ENCODE results near the gene DDOST. TPM values are rescaled to one million over a fixed set of nuclear protein-coding genes. Genes with fewer than 3 reads are reported as not detected.

The DDOST gene
- total RNA-seq, 1 donor from 2014 or later: 146 TPM

DNA sequence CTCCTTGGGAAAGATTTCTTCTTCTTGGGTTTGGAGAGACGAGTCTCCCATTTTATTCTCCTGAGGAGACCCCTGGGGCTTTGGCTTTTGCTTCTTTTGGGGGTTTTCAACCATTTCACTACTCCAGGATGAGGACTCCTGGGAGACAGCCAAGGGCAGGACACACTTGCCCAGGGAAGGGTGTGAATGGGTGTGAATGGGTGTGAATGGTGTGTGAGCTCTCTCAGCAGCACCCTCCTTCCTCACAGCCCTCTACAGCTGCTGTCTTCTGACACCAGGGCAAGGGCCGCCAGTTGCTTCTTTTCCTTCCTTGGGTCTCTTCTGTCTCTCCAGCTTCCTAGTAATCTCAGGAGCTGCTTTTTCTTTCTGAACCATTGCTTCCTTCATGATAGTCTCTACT lies 32.5 kb upstream of the DDOST start:
- Histone ChIP-seq H3K4me1 (ENCODE audit: control insufficient read depth in 3 of 3, insufficient read depth in 3 of 3, low read length in 3 of 3) (peaks cover 9 to 14% (median 11%) of the 10 kb centered on the region in 3 donors), H3K36me3 (ENCODE audit: control insufficient read depth in 3 of 3, insufficient read depth in 3 of 3, low read length in 3 of 3) (no peaks in the 10 kb centered on the region), H3K9ac (ENCODE audit: low read depth in 1 of 3, low read length in 3 of 3) (no peak overlapping the region), H3K27me3 (ENCODE audit: control insufficient read depth in 3 of 3, insufficient read depth in 3 of 3, low read length in 3 of 3) (no peaks in the 10 kb centered on the region), H3K9me3 (ENCODE audit: control insufficient read depth in 3 of 3, low read length in 3 of 3) (peaks cover 0 to 4% (median 0%) of the 10 kb centered on the region in 3 donors), H3K27ac (ENCODE audit: low read depth, low read length) (no peak overlapping the region), H3K4me3 (ENCODE audit: low read length in 3 of 3) (no peak overlapping the region)

DNA sequence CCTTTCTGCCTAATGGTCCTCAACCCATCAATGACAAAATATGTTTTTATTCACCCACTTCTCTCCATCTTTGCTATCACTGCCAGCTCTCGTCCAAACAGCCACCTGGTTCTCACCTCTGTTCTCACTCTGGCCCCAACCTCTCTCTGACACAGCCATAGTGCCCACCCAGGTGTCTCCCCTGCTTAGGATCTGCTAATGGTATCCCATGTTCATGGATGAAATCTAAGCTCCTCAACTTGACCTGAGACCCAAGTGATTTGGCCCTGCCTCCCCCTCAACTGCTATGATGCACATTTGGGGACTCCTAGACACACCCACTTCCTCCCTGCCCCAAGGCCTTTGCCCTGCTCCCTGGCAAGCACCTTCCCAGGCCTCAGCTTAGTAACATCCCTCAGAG lies 30.7 kb upstream of the DDOST start:
- peaks cover 6 to 8% (median 6%) of the 10 kb centered on the region in 3 donors for H3K4me1 ChIP-seq (ENCODE audit: control insufficient read depth in 3 of 3, insufficient read depth in 3 of 3, low read length in 3 of 3)
- no peak overlapping the region for H3K9ac ChIP-seq (ENCODE audit: low read depth in 1 of 3, low read length in 3 of 3)

DNA sequence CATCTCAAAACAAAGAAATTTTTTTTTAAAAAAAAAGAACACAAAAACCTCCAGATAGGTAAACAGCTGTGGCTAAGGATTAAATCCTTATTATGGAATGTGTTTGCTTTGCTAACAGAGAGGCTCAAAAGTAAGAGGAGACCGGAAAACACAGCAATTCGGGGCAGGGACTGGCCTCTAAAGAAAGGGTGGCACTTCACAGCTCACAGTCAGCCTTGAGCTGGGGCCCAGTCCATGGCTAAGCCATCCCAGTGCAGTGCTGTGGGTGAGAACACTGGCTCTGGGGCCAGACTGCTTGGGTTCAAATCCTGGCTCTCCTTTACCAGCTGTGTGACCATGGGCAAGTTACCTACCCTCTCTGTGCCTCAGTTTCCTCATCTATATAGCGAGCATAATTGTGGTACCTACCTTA lies 28.5 kb upstream of the DDOST start:
- Histone ChIP-seq H3K27me3 (ENCODE audit: control insufficient read depth in 3 of 3, insufficient read depth in 3 of 3, low read length in 3 of 3) (no peaks in the 10 kb centered on the region), H3K4me3 (ENCODE audit: low read length in 3 of 3) (no peak overlapping the region), H3K36me3 (ENCODE audit: control insufficient read depth in 3 of 3, insufficient read depth in 3 of 3, low read length in 3 of 3) (no peaks in the 10 kb centered on the region), H3K27ac (ENCODE audit: low read depth, low read length) (no peak overlapping the region), H3K4me1 (ENCODE audit: control insufficient read depth in 3 of 3, insufficient read depth in 3 of 3, low read length in 3 of 3) (peaks cover 0 to 8% (median 0%) of the 10 kb centered on the region in 3 donors), H3K9me3 (ENCODE audit: control insufficient read depth in 3 of 3, low read length in 3 of 3) (peaks cover 0 to 4% (median 0%) of the 10 kb centered on the region in 3 donors), H3K9ac (ENCODE audit: low read depth in 1 of 3, low read length in 3 of 3) (no peak overlapping the region)

More for the DNA sequence above, 30.7 kb upstream of the DDOST start:
- Histone ChIP-seq H3K36me3 (ENCODE audit: control insufficient read depth in 3 of 3, insufficient read depth in 3 of 3, low read length in 3 of 3) (no peaks in the 10 kb centered on the region), H3K9me3 (ENCODE audit: control insufficient read depth in 3 of 3, low read length in 3 of 3) (peaks cover 0 to 4% (median 0%) of the 10 kb centered on the region in 3 donors), H3K27me3 (ENCODE audit: control insufficient read depth in 3 of 3, insufficient read depth in 3 of 3, low read length in 3 of 3) (no peaks in the 10 kb centered on the region), H3K27ac (ENCODE audit: low read depth, low read length) (no peak overlapping the region), H3K4me3 (ENCODE audit: low read length in 3 of 3) (no peak overlapping the region)

DNA sequence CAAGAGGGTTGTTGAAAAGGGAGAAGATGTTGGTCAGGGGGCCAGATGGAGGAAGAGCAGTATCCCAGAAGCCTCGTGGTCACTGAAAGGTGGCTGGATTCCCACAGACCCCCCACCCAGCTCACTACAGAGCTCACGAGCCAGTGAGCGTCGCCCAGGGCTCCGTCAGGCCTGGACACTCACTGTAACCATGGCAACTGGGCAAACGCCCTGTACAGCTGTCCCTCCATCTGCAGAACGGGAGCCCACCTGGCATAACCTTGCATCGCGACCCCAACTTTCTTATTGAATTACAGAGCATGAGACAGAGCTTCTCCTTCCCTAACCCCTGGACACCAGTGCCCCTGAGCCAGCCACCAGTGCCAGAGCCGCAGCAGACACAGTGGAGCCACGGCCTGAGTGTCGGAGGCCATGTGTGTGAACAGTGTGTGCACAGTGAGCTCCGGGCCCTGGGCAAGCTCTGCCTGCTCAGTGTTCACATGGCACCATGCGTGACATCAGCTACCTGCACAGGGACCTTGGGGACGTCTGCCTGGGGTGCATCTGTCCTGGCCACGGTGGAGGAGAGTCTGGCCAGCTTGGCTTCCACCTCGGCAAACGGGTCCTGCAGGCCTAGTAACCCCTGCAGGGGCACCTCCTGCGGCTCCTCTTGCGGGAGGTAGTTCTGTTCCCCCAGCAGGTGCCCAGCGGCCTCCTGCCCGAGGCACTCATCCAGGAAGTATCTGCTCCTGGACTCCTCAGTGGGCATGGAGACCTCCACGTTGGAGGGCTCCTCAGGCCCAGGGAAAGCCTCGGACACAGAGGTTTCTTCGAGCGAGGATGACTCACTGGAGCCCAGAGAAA lies 25.9 kb upstream of the DDOST start:
- Histone ChIP-seq H3K27me3 (ENCODE audit: control insufficient read depth in 3 of 3, insufficient read depth in 3 of 3, low read length in 3 of 3) (no peaks in the 10 kb centered on the region), H3K4me1 (ENCODE audit: control insufficient read depth in 3 of 3, insufficient read depth in 3 of 3, low read length in 3 of 3) (peaks cover 5 to 17% (median 11%) of the 10 kb centered on the region in 3 donors), H3K36me3 (ENCODE audit: control insufficient read depth in 3 of 3, insufficient read depth in 3 of 3, low read length in 3 of 3) (no peaks in the 10 kb centered on the region), H3K4me3 (ENCODE audit: low read length in 3 of 3) (no peak overlapping the region), H3K9ac (ENCODE audit: low read depth in 1 of 3, low read length in 3 of 3) (no peak overlapping the region), H3K9me3 (ENCODE audit: control insufficient read depth in 3 of 3, low read length in 3 of 3) (peaks cover 0 to 4% (median 0%) of the 10 kb centered on the region in 3 donors), H3K27ac (ENCODE audit: low read depth, low read length) (no peak overlapping the region)

DNA sequence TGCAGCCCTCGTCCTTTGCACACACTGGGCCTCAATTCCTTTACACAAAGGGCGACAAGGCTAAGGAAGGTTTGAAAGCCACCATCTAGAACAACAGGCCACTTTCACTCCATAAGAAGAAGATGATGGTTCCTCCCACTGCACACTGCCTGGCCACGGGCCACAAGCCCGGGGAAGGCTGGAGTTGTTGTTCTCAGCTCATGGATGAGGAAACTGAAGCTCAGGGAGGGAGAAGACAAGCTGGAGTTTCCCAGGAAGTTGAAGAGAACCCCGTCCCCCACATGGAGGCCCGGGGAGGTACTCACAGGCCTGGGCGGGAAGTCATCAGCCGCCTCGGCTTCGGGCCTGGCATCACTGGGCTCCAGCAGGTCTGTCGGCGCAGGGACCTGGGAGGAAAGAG lies 24.6 kb upstream of the DDOST start:
- Histone ChIP-seq H3K36me3 (ENCODE audit: control insufficient read depth in 3 of 3, insufficient read depth in 3 of 3, low read length in 3 of 3) (no peaks in the 10 kb centered on the region), H3K27me3 (ENCODE audit: control insufficient read depth in 3 of 3, insufficient read depth in 3 of 3, low read length in 3 of 3) (no peaks in the 10 kb centered on the region), H3K4me1 (ENCODE audit: control insufficient read depth in 3 of 3, insufficient read depth in 3 of 3, low read length in 3 of 3) (peaks cover 5 to 17% (median 11%) of the 10 kb centered on the region in 3 donors), H3K4me3 (ENCODE audit: low read length in 3 of 3) (no peak overlapping the region), H3K9me3 (ENCODE audit: control insufficient read depth in 3 of 3, low read length in 3 of 3) (no peaks in the 10 kb centered on the region), H3K27ac (ENCODE audit: low read depth, low read length) (peak overlapping the region; percentile 79), H3K9ac (ENCODE audit: low read depth in 1 of 3, low read length in 3 of 3) (no peak overlapping the region)

DNA sequence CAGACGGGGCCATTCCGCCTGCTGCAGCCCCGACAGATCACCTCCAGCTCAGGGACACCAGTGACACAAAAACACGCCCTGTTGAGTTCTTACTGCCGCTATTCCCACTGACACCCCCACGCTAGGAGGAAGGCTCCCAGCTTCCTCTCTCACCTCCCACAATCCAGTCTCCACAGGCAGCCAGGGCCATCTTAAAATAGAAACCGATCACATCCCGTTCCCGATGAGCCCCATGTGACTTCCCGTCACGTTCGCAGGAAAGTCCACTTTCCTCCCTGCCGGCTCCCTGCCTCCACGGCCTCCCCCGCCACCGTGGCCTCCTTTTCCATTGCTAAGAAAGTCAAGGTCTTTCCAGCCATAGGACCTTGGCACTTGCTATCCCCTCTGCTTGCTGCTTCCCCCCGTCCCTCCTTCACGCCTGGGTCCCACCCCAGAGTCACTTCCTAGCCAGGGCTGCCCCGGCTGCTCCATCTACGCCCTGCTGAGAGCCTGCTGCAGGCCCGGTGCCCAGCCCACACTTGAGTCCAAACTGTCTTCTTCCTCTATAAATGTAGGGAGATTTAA lies 24.0 kb upstream of the DDOST start:
- H3K27ac ChIP-seq (ENCODE audit: low read depth, low read length): peak overlapping the region; percentile 79
- H3K9ac ChIP-seq (ENCODE audit: low read depth in 1 of 3, low read length in 3 of 3): peak overlapping the region; percentile 57 to 72 (median 59)
- no peaks in the 10 kb centered on the region for H3K36me3 ChIP-seq (ENCODE audit: control insufficient read depth in 3 of 3, insufficient read depth in 3 of 3, low read length in 3 of 3)
- H3K4me1 ChIP-seq (ENCODE audit: control insufficient read depth in 3 of 3, insufficient read depth in 3 of 3, low read length in 3 of 3): peaks cover 5 to 17% (median 11%) of the 10 kb centered on the region in 3 donors
- H3K9me3 ChIP-seq (ENCODE audit: control insufficient read depth in 3 of 3, low read length in 3 of 3): no peaks in the 10 kb centered on the region
- no peaks in the 10 kb centered on the region for H3K27me3 ChIP-seq (ENCODE audit: control insufficient read depth in 3 of 3, insufficient read depth in 3 of 3, low read length in 3 of 3)
- peak overlapping the region; percentile 30 to 58 (median 46) for H3K4me3 ChIP-seq (ENCODE audit: low read length in 3 of 3)

DNA sequence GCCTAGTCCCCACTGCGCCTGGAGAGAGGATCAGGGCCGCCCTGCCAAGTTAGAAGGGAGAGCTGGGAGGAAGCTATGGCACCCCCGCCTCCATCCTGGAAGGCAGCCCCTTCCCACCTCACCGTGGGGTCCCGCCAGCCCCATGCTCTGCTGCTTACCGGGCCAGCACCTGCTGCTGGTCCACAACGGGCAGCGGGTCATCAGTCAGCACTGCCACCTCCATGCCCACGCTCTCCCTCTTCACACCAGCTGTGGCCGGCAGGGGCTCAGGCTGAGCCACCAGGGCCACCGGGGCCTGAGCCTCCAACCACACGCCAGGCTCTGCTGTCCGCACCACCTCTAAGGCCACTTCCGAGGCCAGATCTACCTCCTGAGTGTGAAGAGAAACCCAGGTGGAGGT lies 23.5 kb upstream of the DDOST start:
- Histone ChIP-seq H3K4me1 (ENCODE audit: control insufficient read depth in 3 of 3, insufficient read depth in 3 of 3, low read length in 3 of 3) (peaks cover 5 to 17% (median 11%) of the 10 kb centered on the region in 3 donors), H3K27me3 (ENCODE audit: control insufficient read depth in 3 of 3, insufficient read depth in 3 of 3, low read length in 3 of 3) (no peaks in the 10 kb centered on the region), H3K9ac (ENCODE audit: low read depth in 1 of 3, low read length in 3 of 3) (peak overlapping the region; percentile 57 to 72 (median 59)), H3K27ac (ENCODE audit: low read depth, low read length) (peak overlapping the region; percentile 79), H3K36me3 (ENCODE audit: control insufficient read depth in 3 of 3, insufficient read depth in 3 of 3, low read length in 3 of 3) (no peaks in the 10 kb centered on the region), H3K4me3 (ENCODE audit: low read length in 3 of 3) (peak overlapping the region; percentile 30 to 58 (median 46)), H3K9me3 (ENCODE audit: control insufficient read depth in 3 of 3, low read length in 3 of 3) (no peaks in the 10 kb centered on the region)

DNA sequence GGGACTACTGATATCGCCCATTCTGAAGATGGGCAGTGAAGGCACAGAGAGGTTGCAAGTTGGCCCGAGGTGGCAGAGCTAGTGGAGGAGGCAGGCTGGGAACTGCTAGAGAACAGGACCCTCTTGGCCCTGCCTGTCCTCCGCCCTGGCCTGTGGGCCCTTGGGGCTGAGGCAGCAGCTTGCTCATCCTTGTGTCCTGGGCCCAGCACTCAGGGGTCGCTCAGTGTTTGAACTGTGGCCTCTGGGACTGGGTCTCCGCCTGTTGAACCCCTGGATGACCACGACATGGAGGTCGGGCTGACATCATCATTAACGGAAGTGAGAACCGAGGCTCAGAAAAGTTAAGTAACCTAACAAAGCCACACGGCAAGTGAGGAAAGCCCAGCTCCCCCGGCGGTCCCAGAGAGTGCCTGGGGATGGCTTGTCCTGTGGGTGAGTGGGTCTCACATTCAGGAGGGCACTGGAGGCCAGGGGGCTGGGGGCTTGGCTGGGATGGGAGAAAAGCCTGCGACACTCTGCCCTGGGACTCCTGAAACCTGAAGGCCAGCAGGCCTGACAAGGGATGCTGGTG lies 23.0 kb upstream of the DDOST start:
- Histone ChIP-seq H3K9ac (ENCODE audit: low read depth in 1 of 3, low read length in 3 of 3) (peak overlapping the region in 2 of 3 donors; percentile 57 to 72), H3K4me3 (ENCODE audit: low read length in 3 of 3) (peak overlapping the region in 2 of 3 donors; percentile 46 to 58), H3K9me3 (ENCODE audit: control insufficient read depth in 3 of 3, low read length in 3 of 3) (no peaks in the 10 kb centered on the region), H3K36me3 (ENCODE audit: control insufficient read depth in 3 of 3, insufficient read depth in 3 of 3, low read length in 3 of 3) (no peaks in the 10 kb centered on the region), H3K4me1 (ENCODE audit: control insufficient read depth in 3 of 3, insufficient read depth in 3 of 3, low read length in 3 of 3) (peaks cover 5 to 17% (median 11%) of the 10 kb centered on the region in 3 donors), H3K27me3 (ENCODE audit: control insufficient read depth in 3 of 3, insufficient read depth in 3 of 3, low read length in 3 of 3) (no peaks in the 10 kb centered on the region), H3K27ac (ENCODE audit: low read depth, low read length) (peak overlapping the region; percentile 79)

DNA sequence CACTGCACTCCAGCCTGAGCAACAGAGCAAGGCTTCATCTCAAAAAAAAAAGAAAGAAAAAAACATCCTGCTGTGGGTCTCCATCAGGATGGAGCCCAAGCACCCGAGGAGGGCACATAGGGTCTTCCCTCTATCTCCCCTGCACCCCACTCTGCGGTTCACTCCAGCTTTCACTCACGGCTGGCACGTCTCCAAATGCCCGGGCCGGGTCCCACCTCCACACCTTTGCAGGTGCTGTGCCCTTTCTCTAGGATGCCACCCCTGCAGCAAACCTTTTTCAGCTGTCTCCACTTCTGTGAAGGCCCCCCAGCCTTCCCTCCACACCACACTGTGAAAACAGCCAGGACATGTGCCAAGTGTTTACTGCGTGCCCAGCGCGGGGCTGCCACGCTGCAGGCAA lies 22.4 kb upstream of the DDOST start:
- H3K4me1 ChIP-seq (ENCODE audit: control insufficient read depth in 3 of 3, insufficient read depth in 3 of 3, low read length in 3 of 3): peaks cover 5 to 17% (median 11%) of the 10 kb centered on the region in 3 donors
- no peak overlapping the region for H3K9ac ChIP-seq (ENCODE audit: low read depth in 1 of 3, low read length in 3 of 3)
- peak overlapping the region in 1 of 3 donors; percentile 58 for H3K4me3 ChIP-seq (ENCODE audit: low read length in 3 of 3)
- peak overlapping the region; percentile 79 for H3K27ac ChIP-seq (ENCODE audit: low read depth, low read length)
- no peaks in the 10 kb centered on the region for H3K27me3 ChIP-seq (ENCODE audit: control insufficient read depth in 3 of 3, insufficient read depth in 3 of 3, low read length in 3 of 3)
- no peaks in the 10 kb centered on the region for H3K9me3 ChIP-seq (ENCODE audit: control insufficient read depth in 3 of 3, low read length in 3 of 3)
- H3K36me3 ChIP-seq (ENCODE audit: control insufficient read depth in 3 of 3, insufficient read depth in 3 of 3, low read length in 3 of 3): no peaks in the 10 kb centered on the region

Measured in skeletal muscle tissue (tissue), 4 donors.